MV-4-11 (cell line): ENCODE measurements around the gene PACS1.

Source experiments
- DNase-seq: peaks from one replicate; lab custom pipeline; 2025; lab: John Stamatoyannopoulos, UW

The PACS1 gene

DNA sequence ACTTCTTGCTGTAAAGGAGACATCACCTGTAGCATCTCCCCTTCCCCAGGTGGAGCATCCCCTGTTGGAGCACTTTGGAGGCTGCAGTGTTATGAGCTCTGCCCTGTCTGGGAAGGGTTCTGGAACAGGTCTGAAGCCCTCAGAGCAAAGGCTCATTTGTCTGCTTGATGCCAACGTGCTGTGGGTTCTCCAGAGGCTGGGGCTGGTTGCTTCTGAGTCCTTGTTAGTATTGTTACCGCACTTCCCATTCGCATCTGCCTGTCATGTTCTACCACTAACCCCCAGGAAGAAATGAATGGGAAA lies 73.1 kb downstream of the PACS1 start:
- no peak for DNase-seq

DNA sequence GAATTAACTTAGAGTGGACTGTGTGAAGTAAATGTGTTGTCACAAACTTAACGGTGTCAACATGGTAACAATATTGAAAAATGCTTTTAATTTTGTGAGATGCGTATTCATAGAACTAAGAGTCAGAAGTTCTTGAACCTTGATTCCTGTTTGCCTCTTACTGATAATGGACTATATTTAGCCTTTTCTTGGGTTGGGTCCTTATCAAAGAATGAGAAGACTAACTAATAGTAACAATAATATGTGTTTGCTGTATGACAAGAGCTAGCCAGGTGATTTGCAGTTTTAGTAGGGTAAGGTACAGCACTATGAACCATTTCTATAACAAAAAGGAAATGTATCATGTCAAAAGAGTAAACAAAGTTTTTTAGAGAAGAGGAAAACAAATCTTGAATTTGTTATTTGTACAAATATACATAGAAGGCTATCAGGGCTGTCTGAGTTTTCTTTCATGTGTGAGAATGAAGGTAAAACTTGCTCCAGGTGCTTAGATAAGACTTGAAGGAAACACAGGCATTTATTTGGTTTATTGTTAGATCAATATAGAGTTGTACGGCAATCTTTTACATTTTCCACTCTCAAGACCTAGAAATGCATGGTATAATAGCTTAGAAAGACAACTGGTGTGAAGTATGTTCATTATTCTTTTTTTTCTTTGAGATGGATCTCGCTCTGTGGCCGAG lies 74.1 kb downstream of the PACS1 start:
- no peak for DNase-seq

DNA sequence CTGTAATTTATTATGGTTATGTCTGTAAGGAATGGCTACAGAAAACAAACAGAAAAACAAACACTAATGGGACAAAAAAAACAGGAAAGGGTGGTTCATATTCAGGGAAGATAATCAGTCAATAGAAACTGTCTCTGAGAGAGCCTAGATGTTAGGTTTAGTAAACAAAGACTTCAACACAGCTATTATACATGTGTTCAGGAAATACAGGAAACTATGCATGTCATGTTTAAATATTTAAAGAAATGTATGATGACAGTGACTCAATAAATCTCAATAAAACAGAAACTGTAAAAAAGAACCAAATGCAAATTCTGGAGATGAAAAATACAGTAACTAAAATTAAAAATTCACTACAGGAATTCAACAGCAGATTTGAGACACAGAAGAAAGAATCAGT lies 76.0 kb downstream of the PACS1 start:
- DNase-seq, result no peak

DNA sequence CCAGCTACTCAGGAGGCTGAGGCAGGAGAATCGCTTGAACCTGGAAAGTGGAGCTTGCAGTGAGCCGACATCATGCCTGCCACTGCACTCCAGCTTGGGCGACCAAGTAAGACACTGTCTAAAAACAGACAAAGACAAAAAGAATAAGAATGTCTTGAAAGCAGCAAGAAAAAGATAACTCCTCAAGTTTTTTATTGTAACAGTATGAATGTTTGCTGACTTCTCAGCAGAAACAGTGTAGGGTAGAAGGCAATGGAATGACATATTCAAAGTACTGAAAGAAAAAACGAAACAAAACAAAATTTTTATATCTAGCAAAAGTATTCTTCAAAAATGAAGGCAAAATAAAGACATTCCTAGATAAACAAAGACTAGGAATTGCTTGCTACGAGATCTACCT lies 76.9 kb downstream of the PACS1 start:
- DNase-seq, result no peak

DNA sequence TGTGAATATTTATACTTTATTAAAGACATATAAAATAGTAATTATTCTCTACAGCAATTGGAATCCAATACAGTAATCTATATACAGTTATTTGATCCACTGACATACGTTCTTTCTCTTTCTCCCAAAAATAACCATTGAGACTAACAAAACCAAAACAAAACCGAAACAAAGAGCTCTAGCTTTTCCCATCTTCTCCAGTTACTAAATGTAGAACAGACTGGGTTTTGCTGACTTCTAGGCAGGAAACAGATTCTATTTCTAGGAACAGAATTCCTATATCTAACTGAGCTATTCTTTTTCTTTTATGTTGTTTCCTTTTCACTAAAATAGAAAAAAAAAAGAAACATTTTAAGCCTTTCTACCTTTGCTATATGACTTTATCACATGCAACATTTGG lies 80.1 kb downstream of the PACS1 start:
- DNase-seq, result no peak

DNA sequence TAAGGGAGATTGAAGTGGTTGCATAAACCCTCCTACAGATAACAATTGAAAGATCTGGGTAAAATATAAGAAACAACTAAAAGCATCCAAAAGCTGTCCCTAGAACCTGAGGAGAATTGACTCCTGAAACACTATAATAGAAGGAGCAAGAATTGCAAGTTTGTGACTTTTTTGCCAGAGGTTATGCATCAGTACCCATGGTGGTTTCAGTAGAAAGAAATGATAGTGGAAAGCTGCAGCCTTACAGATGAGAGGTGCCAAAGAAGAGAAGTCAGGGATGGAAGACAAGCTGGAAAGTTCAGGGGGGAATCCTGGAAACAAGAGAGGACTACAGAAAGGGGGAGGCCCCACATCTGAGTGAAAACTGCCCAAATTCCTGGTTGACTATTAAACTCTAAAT lies 80.7 kb downstream of the PACS1 start:
- no peak for DNase-seq

DNA sequence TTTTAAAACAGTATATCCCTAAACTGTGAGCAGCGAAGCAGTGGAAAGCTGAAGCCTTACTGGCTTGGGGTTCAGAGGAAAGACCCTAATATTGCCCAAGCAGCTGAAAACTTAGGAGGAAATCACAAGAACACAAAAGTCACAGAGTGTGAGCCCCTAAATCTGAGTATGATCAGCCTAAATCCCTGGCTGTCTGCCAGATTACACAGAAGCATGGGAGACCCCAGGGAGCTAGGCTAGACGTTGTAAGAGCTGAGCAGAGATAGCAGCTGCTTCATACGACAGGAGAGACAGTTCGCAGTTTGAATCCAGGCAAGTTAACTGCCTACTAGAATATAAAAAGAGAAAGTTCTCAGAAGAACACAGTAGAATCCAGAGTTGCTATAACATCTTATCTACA lies 81.2 kb downstream of the PACS1 start:
- no peak for DNase-seq

DNA sequence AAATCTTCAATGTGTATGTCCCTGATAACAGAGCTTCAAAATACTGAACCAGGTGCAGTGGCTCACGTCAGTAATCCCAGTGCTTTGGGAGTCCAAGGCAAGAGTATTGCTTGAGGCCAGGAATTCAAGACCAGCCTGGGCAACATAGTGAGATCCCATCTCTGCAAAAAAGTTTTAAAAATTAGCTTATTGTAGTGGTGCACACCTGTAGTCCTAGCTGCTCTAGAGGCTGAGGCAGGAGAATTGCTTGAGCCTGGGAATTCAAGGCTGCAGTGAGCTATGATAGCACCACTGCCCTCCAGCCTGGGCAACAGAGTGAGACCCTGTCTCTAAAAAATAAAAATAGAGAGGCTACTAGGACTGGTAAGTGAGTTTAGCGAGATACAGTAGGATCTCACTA lies 84.0 kb downstream of the PACS1 start:
- no peak for DNase-seq

DNA sequence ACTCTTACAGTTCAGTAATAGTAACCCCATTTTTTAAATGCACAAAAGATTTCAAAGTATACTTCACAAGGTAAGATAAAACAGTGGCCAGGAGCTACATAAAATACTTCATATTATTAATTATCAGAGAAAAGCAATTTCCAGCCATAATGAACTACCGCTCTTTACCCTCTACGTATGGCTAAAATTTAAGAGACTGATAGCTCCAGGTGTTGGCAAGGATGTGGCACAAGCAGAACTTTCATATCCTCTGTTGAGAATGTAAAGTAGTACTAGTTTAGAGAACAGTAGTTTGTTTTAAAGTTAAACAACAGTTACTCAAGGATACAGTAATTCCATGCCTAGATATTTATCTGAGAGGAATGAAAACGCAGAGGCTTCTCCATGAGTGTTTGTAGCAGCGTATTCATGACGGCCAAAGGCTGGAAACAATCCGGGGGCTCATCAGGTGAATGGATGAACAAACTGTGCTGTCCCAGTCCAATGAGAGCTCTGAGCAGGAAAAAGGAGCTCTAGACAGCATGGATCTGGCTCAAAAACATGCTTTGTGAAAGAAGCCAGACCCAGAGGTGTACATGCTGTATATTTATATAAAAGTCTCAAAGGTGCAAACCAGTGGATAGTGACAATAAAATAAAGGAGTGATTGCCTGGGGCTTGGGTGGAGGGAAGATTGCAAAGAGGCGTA lies 85.5 kb downstream of the PACS1 start:
- no peak for DNase-seq

DNA sequence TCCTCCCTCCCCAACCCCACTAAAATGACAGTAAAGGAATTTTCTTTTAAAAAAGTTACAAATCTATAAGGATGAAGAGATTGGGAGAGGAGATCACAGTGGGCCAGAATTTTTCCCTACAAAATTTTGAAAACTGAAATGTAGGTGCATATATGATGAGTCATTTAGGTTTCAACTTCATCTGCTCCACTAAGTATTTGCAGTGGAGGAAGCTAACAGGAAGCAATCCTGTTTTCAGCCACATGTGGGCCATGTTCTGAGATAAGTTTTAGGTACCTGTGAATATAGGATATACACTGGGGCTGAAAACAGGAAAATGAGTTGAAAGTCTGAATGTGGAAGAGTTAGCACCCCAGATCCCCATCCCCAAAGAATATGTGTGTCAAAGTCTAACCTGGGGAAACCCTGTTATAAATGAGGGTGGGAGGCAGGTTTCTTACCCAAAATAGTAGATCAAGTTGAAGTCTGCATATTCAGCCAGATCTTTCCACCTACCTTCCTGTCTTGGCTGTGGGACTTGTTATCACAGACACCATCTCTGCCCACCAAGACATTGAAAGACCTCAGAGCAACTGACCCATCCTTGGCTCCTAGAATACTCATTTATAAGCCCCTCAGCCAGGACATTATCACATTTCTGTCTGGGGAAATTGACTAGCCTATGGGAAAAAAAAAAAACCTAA lies 87.3 kb downstream of the PACS1 start:
- no peak for DNase-seq

DNA sequence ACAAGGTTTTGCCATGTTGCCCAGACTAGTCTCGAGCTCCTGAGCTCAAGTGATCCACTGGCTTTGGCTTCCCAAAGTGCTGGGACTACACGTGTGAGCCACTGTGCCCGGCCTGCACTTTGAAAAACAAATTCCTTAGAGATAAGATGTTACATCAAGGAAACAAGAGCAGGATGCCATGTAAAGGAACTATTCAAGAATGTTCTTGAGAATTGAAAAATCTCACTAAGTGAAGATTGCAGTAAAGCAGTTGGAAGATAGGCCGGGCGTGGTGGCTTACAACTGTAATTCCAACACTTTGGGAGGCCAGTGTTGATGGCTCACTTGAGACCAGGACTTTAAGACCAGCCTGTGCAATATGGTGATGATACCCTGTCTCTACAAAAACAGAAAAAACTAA lies 88.1 kb downstream of the PACS1 start:
- DNase-seq, result no peak

DNA sequence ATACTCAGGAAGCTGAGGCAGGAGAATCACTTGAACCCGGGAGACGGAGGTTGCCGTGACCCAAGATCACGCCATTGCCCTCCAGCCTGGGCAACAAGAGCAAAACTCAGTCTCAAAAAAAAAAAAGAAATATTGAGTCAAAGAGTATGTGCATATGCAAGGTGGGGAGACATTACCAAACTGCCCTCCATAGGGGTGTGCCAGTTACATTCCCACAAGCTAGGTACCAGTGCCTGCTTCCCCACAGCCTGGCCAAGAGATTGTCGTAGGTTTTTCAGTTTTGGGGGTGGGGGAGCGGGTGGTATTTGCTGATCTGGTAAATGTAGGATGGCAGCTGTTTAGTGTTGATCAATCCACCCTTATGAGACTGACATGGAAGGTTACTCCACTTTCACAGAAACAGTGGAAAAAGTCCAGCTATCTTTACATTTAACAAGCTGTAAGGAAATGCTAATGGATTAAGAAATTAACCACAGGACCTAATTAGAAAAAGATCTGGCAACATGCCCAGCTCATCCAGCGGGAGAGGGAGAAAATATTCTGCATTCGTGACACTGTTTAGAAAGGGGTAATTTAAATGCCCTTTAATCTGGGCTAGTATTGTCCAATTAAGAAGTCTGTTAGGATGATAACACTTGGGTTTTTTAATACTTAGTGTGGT lies 89.4 kb downstream of the PACS1 start:
- DNase-seq, result no peak

DNA sequence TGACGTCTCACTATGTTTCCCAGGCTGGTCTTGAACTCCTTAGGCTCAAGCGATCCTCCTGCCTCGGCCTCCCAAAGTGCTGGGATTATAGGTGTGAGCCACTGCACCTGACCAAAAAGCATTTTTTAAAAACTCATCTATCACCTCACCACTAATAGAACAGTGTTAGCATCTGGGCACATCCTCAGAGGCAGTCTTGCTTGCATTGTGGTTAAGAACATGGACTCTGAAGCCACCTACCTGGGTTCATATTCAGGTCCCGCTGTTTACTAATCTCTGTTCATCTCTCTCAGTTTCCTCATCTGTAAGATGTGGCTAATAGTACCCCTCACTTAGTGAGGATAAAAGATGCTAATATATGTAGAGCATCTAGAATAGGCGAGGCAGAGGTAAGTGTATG lies 90.6 kb downstream of the PACS1 start:
- DNase-seq, result no peak

DNA sequence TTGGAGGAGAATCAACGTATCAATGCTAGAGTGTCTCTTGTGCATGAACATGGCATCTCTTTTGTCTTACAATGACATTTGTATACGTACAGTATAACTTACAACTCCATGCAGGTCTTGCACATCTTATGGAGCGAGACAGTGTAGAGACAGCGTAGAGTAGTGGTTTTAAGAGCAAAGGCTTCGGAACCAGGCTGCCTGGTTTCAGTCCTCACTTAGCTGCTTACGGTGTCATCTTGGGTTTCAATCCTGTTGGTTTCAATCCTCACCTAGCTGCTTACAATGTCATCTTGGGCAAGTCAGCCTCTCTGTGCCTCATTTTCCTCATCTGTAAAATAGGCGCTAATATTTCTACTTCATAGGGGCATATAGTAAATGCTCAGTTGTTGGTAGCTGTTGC lies 98.2 kb downstream of the PACS1 start:
- DNase-seq, result no peak

DNA sequence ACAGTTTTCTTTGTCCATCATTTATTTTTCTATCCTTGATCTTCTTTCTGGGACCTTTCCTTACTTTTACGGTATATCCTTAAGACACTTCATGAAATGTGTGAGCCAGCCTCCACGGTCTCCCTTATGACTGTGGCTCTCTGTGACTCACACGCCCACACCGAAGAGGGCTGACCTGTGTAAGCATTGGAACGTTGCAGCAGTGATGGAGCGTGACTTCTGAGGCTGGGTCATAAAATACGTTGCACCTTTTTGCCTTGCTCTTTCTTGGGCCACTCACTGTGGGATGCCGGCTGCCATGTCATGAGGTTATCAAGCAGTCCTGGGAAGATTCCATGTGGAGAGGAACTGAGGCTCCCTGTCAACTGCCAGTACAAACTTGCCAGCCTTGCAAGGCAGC lies 102.1 kb downstream of the PACS1 start:
- DNase-seq, result no peak

DNA sequence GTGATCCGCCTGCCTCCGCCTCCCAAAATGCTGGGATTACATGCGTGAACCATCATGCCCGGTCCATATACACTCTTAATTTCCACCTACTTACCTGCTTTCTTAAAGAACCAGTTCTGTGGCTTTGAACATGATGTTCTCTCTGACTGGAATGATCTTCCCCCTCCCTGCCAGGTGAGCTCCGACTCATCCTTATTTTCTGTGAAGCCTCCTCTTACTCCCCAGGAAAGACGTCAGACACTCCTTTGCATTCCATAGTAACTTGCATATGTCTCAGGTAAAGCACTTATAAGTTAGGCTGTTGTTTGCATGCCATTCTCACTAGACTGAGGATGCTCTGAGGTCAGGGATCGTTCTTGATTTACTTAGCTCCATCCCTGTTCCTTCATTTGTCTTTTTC lies 106.6 kb downstream of the PACS1 start:
- no peak for DNase-seq

DNA sequence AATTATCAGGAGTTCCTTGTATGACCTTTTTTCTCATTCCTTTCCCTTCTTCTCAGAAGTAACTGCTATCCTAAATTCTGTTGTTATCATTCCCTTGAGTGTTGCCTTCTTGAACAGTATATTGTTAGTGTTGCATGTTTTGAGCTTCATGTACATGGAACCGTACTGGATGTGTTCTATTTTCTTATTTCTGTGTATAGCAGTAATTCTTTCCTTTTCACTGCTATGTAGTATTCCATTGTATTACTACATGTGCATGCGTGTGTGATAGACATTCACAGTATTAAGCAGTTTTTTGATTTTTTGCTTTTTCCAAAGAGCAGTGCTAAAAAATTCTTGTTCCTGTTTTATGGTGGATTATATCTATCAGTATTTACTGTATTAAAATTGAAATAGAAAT lies 108.1 kb downstream of the PACS1 start:
- DNase-seq, result no peak

DNA sequence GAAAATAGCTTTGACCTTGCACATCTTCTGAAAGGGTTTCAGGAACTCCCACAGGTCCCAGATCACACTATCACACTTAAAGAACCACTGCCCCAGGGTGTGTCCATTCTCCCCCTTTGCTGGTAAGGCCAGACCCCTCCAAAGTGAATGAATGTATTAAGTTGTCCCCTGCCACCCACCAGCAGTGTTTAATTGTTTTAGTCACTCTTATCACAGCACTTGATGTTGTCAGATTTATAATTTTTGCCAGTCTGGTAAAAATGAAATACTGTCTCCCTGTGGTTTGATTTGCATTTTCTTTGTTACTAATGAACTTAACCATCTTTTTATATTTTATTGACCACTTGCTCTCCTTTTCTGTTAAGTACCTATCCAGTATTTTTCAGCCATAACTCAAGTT lies 108.8 kb downstream of the PACS1 start:
- no peak for DNase-seq

DNA sequence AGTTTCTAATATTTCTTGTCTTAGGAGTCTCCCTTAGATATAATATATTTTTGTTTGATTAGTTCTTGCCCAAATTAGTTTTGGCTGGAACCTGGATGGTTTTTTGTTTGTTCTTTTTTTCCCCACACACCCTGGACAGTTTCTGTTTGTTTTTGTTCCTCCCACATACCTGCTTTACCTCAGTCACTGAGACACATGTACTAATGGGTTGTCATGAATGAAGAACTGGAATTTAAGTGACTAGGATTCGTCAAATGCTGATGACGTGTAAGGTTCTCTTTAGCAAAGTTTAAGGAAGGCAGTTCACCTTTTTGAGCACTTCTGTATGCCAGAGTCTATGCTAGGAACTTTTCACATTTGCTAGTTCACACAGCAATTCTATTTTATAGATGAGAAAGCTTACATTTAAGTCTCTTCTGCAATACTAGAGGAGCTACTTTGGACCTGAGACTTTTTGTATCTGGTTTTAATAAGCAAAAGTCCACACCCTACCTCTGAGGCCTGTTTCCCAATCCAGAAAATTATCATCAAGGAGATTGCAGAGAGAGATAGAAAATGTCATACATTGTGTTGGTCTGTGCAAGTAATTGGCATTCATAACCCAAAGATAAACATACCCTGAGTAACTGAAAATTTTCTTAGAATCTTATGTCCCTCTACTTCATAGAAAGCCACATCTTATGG lies 111.7 kb downstream of the PACS1 start:
- DNase-seq, result no peak

DNA sequence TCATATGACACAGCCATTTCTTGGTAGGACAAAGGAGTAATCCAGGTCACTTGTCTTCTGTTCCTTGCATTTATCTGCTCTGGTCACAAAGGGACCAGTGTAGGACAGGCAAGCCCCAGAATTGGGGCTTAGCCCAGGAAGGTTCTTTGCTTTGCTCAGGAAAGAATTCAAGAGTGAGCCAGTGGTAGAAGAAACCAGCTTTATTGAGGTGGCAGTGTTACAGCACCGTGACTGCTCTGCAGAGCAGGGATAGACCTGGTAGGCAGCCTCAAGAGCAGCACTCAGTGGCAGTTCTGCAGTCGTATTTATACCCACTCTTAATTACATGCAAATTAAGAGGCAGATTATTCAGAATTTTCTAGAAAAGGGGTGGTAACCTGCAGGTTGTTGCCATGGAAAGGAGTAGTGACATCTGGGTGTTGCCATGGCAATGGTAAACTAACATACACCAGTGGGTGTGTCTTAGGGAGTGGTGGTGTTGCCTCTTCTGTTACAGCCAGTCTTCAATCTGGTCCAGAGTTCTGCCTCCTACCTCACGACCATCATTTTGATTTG lies 113.5 kb downstream of the PACS1 start:
- no peak for DNase-seq

DNA sequence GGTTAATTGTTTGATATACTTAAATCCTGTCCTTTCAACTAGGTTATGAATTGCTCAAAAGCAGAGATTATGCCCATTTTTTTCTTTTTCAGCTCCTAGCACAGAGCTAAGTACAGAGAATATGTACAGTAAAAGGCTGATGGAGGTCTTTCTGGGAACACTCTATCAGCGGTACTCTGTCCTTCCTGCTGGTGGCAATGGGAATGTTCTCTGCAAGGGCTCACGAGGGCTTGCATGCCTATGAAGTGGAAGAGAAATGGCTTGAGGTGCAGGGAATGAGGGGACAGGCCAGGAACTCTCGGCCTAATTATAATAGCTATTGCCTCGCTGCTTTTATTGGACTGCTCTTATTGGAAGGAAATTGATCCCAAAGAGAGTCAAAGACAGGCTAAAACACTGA lies 114.7 kb downstream of the PACS1 start:
- no peak for DNase-seq

DNA sequence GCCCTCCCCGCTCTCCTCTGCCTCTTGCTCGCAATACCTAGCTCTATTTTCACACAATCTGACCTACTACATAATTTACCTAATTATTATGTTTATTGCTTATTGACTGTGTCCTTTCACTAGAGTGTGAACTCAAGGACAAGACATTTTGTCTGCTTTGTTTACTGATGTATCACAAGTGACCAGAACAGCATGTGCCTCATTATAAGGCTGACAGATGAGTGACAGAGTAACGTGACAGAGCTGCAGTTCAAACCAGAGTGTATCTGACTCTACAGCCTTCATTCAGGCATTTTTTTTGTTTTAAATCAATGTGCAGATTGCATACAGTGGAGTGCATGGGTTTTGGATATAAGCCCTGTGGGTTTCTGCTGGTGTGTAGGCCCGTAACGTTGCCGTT lies 116.4 kb downstream of the PACS1 start:
- no peak for DNase-seq
